Measurements from ENCODE around the gene PKD1. TPM values are rescaled to one million over a fixed set of nuclear protein-coding genes. Genes with fewer than 3 reads are reported as not detected.
"Not testable (repeated sequence)": the region's sequence is repeated elsewhere in the genome, so short reads cannot be mapped to it uniquely, and the experiment has no call there.

PKD1 gene
- total and polyA plus RNA-seq, 9 donors = 63.3 to 183 (median 153) TPM

GRCh38 chr16:2142942-2143877 is 7.5 kb upstream of the PKD1 start:
- WGBS (ENCODE audit: insufficient coverage) = 60% methylated on average over 24 of the region's 31 CpGs
- DNase-seq = peak; percentile 22

DNA sequence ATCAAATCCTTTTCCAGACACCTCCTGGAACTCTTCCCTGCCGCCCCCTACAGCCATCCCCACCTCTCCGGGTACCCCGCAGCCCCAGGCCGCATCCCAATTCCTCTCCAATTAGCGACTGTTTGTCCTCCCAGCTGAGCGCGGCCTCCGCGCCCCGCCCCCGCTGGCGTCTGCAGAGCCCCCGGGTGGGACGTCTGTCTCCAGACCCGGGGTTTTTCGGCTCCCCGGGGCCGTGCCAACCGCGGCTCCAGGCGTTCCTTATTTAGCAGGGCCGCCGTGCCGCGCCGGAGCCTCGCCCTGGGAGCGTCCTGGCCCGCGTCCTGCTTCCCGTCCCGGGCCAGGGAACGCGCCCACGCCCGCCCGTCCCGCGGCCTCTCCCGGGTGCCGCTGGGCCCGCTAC is 627 bp downstream of the PKD1 start:
- WGBS (ENCODE audit: insufficient coverage) = 0% methylated on average over 6 of the region's 42 CpGs
- not testable (repeated sequence) for H3K9me3 ChIP-seq (replicated peaks; ENCODE audit: control insufficient read depth, low read depth, low read length); DNase-seq; H3K27me3 ChIP-seq (ENCODE audit: control insufficient read depth, insufficient read depth, low read length); H3K36me3 ChIP-seq (ENCODE audit: control insufficient read depth, insufficient read depth, low read length)
- H3K27ac ChIP-seq (ENCODE audit: low read length) = peak overlapping the region; percentile 42
- peak overlapping the region; percentile 47 for H3K4me3 ChIP-seq (ENCODE audit: low read length)
- H3K4me1 ChIP-seq (ENCODE audit: control insufficient read depth, insufficient read depth, low read length) = peaks cover 12% of the 10 kb centered on the region

More at GRCh38 chr16:2142942-2143877, 7.5 kb upstream of the PKD1 start:
- Histone ChIP-seq H3K27ac (ENCODE audit: low read length) (no peak overlapping the region), H3K4me3 (ENCODE audit: low read length) (no peak overlapping the region), H3K36me3 (ENCODE audit: control insufficient read depth, insufficient read depth, low read length) (no peaks in the 10 kb centered on the region), H3K4me1 (ENCODE audit: control insufficient read depth, insufficient read depth, low read length) (peaks cover 19% of the 10 kb centered on the region), H3K9me3 (replicated peaks; ENCODE audit: control insufficient read depth, low read depth, low read length) (no peaks in the 10 kb centered on the region), H3K27me3 (ENCODE audit: control insufficient read depth, insufficient read depth, low read length) (no peaks in the 10 kb centered on the region)

DNA sequence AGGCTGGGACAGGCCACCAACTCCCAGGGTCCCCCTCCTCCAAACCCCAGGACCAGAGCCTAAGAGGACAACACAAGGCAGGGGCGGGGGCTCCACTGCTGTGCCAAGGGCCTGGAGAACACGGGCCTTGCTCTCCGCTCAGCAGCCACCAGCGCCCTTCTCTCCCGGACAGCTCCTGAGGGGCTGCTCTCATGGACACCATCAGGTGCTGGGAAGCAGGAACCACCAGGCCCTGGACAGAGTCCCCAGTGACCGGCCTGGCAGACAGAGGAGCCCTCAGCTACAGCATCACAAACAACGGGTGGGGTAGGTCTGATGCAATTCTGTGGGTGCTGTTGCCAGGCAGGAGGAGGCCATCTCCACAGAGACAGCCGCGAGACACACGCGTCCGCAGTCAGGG is 1.9 kb downstream of the PKD1 start:
- peaks cover 20% of the 10 kb centered on the region for H3K4me1 ChIP-seq (ENCODE audit: control insufficient read depth, insufficient read depth, low read length)
- not testable (repeated sequence) for DNase-seq; H3K27me3 ChIP-seq (ENCODE audit: control insufficient read depth, insufficient read depth, low read length); H3K4me3 ChIP-seq (ENCODE audit: low read length); H3K36me3 ChIP-seq (ENCODE audit: control insufficient read depth, insufficient read depth, low read length); H3K27ac ChIP-seq (ENCODE audit: low read length); H3K9me3 ChIP-seq (replicated peaks; ENCODE audit: control insufficient read depth, low read depth, low read length)
- no CpG with 5 or more reads among the region's 12 CpGs for WGBS (ENCODE audit: insufficient coverage)

DNA sequence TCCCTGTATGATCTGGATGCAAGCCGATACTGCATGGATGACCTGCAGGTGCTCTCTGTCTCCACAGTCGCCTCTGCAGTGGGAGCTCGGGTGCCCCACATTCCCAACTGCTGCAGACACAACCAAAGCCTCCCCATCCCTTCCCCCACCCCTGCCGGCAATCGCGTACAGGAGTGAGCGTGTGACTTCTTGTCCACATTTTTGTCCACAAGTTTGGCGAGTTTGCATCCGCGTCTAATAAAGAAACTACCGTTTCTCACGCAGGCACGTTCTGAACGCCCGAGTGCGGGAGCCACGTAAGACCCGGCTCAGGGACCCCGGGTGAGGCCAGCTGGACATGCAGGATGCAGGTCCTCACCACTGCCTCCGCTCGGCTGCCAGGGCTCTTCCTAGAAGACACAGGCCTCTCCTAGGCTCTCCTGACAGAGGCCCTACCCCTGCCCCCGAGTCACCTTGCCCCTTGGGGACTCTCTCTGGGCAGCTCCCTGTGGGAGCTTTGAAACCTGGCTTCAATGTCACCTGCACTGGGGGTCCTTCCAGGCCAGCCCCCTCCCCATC is 5.7 kb downstream of the PKD1 start:
- whole genome bisulfite sequencing (ENCODE audit: insufficient coverage) = 47% methylated on average over 18 of the region's 22 CpGs
- H3K4me1 ChIP-seq (ENCODE audit: control insufficient read depth, insufficient read depth, low read length) = peaks cover 50% of the 10 kb centered on the region
- not testable (repeated sequence) for H3K4me3 ChIP-seq (ENCODE audit: low read length)

GRCh38 chr16:2129251-2129650 is 6.4 kb downstream of the PKD1 start:
- H3K36me3 ChIP-seq (ENCODE audit: control insufficient read depth, insufficient read depth, low read length); H3K27me3 ChIP-seq (ENCODE audit: control insufficient read depth, insufficient read depth, low read length); H3K4me3 ChIP-seq (ENCODE audit: low read length); H3K9me3 ChIP-seq (replicated peaks; ENCODE audit: control insufficient read depth, low read depth, low read length): not testable (repeated sequence)
- peak; percentile 42 for DNase-seq
- Histone ChIP-seq H3K4me1 (ENCODE audit: control insufficient read depth, insufficient read depth, low read length) (peaks cover 58% of the 10 kb centered on the region), H3K27ac (ENCODE audit: low read length) (peak overlapping the region; percentile 13)
- WGBS (ENCODE audit: insufficient coverage) = no CpG with 5 or more reads among the region's 11 CpGs

More for the DNA sequence above, 5.7 kb downstream of the PKD1 start:
- not testable (repeated sequence) for DNase-seq; H3K27me3 ChIP-seq (ENCODE audit: control insufficient read depth, insufficient read depth, low read length); H3K36me3 ChIP-seq (ENCODE audit: control insufficient read depth, insufficient read depth, low read length); H3K9me3 ChIP-seq (replicated peaks; ENCODE audit: control insufficient read depth, low read depth, low read length)
- H3K27ac ChIP-seq (ENCODE audit: low read length) = peak overlapping the region; percentile 13

GRCh38 chr16:2127630-2128280 is 7.9 kb downstream of the PKD1 start:
- not testable (repeated sequence) for H3K36me3 ChIP-seq (ENCODE audit: control insufficient read depth, insufficient read depth, low read length); H3K27me3 ChIP-seq (ENCODE audit: control insufficient read depth, insufficient read depth, low read length); H3K9me3 ChIP-seq (replicated peaks; ENCODE audit: control insufficient read depth, low read depth, low read length); H3K4me3 ChIP-seq (ENCODE audit: low read length)
- WGBS (ENCODE audit: insufficient coverage) = 37% methylated on average over 2 of the region's 3 CpGs
- Histone ChIP-seq H3K4me1 (ENCODE audit: control insufficient read depth, insufficient read depth, low read length) (peaks cover 69% of the 10 kb centered on the region), H3K27ac (ENCODE audit: low read length) (peak overlapping the region; percentile 96)
- DNase-seq = peak; percentile 76

DNA sequence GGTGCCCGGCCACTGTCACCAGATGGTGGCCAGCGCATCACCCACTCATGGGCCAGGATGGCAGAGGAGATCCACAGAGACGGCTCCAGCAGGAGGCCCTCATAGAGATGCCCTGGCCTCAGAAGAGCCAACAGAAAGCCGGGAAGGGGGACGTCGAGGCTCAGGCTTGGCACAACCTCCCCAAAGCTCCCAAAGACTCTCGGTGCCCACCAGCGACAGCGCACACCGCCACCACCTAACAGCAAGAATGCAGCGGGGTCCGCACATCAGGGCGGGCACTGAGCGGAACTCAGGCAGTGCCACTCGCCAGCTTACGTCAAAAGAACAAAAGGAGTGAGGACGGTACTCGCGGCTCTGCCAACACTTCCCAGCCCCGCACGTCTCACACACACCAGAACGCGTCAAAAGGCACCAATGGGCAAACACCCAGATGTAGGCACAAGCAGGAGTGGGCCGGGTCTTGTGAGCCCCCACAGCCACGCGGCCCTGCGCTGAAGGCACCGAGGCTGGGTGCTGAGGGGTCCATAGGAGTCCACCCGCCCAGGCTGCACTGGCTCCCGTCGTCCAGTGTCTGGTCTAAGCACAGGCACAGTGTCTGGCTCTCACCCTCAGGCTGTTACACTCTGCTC is 8.7 kb downstream of the PKD1 start:
- H3K9me3 ChIP-seq (replicated peaks; ENCODE audit: control insufficient read depth, low read depth, low read length); H3K27me3 ChIP-seq (ENCODE audit: control insufficient read depth, insufficient read depth, low read length); H3K36me3 ChIP-seq (ENCODE audit: control insufficient read depth, insufficient read depth, low read length); H3K4me3 ChIP-seq (ENCODE audit: low read length): not testable (repeated sequence)
- peak; percentile 42 for DNase-seq
- peak overlapping the region; percentile 96 for H3K27ac ChIP-seq (ENCODE audit: low read length)
- 67% methylated on average over 19 of the region's 31 CpGs for WGBS (ENCODE audit: insufficient coverage)
- peaks cover 75% of the 10 kb centered on the region for H3K4me1 ChIP-seq (ENCODE audit: control insufficient read depth, insufficient read depth, low read length)

- H3K27me3 ChIP-seq (ENCODE audit: control insufficient read depth, insufficient read depth, low read length); H3K36me3 ChIP-seq (ENCODE audit: control insufficient read depth, insufficient read depth, low read length); H3K4me3 ChIP-seq (ENCODE audit: low read length); H3K9me3 ChIP-seq (replicated peaks; ENCODE audit: control insufficient read depth, low read depth, low read length): not testable (repeated sequence)
- 32% methylated on average over 13 of the region's 21 CpGs for WGBS (ENCODE audit: insufficient coverage)
- peak overlapping the region; percentile 96 for H3K27ac ChIP-seq (ENCODE audit: low read length)
- peaks cover 82% of the 10 kb centered on the region for H3K4me1 ChIP-seq (ENCODE audit: control insufficient read depth, insufficient read depth, low read length)
- peak; percentile 70 for DNase-seq
Measured at GRCh38 chr16:2126161-2126743, 9.4 kb downstream of the PKD1 start.

GRCh38 chr16:2125609-2126008 is 10.1 kb downstream of the PKD1 start:
- DNase-seq = peak; percentile 36
- WGBS (ENCODE audit: insufficient coverage) = no CpG with 5 or more reads among the region's 11 CpGs
- H3K27me3 ChIP-seq (ENCODE audit: control insufficient read depth, insufficient read depth, low read length); H3K9me3 ChIP-seq (replicated peaks; ENCODE audit: control insufficient read depth, low read depth, low read length); H3K36me3 ChIP-seq (ENCODE audit: control insufficient read depth, insufficient read depth, low read length): not testable (repeated sequence)
- H3K27ac ChIP-seq (ENCODE audit: low read length) = peak overlapping the region; percentile 96
- H3K4me1 ChIP-seq (ENCODE audit: control insufficient read depth, insufficient read depth, low read length) = peaks cover 82% of the 10 kb centered on the region
- peak overlapping the region; percentile 18 for H3K4me3 ChIP-seq (ENCODE audit: low read length)
